Astrocyte of the cerebellum (primary cell): ENCODE measurements around the gene HLF.

ENCODE experiments used
- DNase-seq: peaks from one replicate; pipeline ENCODE4 v3.0.0-alpha.2; 2011; ENCODE audit warnings: low read depth
- H3K4me3 ChIP-seq: 2 replicates; pipeline ENCODE4 v1.5.1; 2011; ENCODE audit warnings: mild to moderate bottlenecking, low read depth, low read length, moderate library complexity
- CTCF ChIP-seq: IDR thresholded peaks from 2 replicates; pipeline ENCODE4 v1.5.1; 2012; ENCODE audit warnings: low read length, low read depth, moderate library complexity, mild to moderate bottlenecking; ENCODE audit errors: missing control alignments
- in situ Hi-C: cut with HindIII; loops from 2 replicates; pipeline ENCODE4 v1.10.0; 2017; ENCODE audit warnings: low sequenced_read_pairs

Gene HLF

GRCh38 chr17:55286681-55287589, 22.2 kb downstream of the HLF start:
- no peak overlapping the region for H3K4me3 ChIP-seq
- TF ChIP-seq CTCF: no peak
- in situ Hi-C loops: loop anchor here (5.0 kb wide), 1 partner anchor 290 kb away; no protein-coding TSS in a partner anchor
- DNase-seq: peak; percentile 24

- H3K4me3 ChIP-seq: no peak overlapping the region
- no peak for DNase-seq
- TF ChIP-seq CTCF: no peak
- in situ Hi-C loops: loop anchor here (5.0 kb wide), 1 partner anchor 291 kb away; no protein-coding TSS in a partner anchor
Observed at GRCh38 chr17:55288356-55289105, 23.8 kb downstream of the HLF start.

- DNase-seq: no peak
- H3K4me3 ChIP-seq: no peak overlapping the region
- TF ChIP-seq CTCF: no peak
- in situ Hi-C loops: loop anchor here (5.0 kb wide), 1 partner anchor 292 kb away; no protein-coding TSS in a partner anchor
Observed at GRCh38 chr17:55289106-55289446, 24.3 kb downstream of the HLF start.

GRCh38 chr17:55289978-55290377, 25.2 kb downstream of the HLF start:
- in situ Hi-C loops: loop anchor here (5.0 kb wide), 2 partner anchors 67 to 293 kb away; no protein-coding TSS in a partner anchor
- H3K4me3 ChIP-seq: no peak overlapping the region
- TF ChIP-seq CTCF: no peak
- no peak for DNase-seq

GRCh38 chr17:55290492-55291113, 25.8 kb downstream of the HLF start:
- no peak overlapping the region for H3K4me3 ChIP-seq
- TF ChIP-seq CTCF: no peak
- in situ Hi-C loops: loop anchor here (5.0 kb wide), 1 partner anchor 67 kb away; no protein-coding TSS in a partner anchor
- no peak for DNase-seq

- H3K4me3 ChIP-seq: no peak overlapping the region
- in situ Hi-C loops: loop anchor here (5.0 kb wide), 1 partner anchor 66 kb away; no protein-coding TSS in a partner anchor
- DNase-seq: no peak
- no peak for TF ChIP-seq CTCF
Observed at GRCh38 chr17:55291114-55291507, 26.4 kb downstream of the HLF start.
